ENCODE results near the gene MACROH2A1.

Gene MACROH2A1

DNA sequence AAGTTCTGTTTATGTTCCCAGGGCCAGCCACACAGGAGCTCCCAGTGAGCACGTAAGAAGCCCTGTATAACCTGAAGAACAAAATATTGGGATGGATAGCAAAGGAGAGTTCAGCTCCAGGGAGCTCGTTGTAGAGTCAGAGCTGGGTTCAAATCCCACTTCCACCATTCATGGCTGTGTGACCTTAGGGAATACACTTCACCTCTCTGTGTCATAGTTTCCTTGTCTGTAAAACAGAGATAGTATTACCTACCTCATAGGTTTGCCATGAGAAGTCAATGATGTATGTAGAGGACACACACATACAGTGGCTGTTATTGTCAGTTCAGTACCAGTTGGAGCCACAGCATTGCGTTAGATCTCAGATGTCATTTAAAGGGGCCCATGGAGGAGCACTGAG lies 67.4 kb downstream of the MACROH2A1 start:
- DNase-seq (ENCODE audit: low read depth), result no peak

DNA sequence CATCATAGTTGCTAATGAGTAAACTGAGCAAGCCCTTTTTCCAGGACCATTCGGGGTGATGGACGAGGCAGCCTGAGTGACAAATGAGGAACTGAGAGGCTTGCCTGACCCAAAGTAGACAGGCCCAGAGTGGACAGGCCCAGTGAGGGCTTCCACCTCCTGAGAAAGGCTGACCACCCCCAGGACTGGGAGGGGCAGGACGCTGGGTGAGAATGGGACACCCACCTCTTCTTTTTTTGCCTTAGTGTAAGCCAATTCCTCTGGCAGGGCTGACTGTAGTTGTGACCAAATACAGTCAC lies 68.3 kb downstream of the MACROH2A1 start:
- DNase-seq (ENCODE audit: low read depth), result no peak

DNA sequence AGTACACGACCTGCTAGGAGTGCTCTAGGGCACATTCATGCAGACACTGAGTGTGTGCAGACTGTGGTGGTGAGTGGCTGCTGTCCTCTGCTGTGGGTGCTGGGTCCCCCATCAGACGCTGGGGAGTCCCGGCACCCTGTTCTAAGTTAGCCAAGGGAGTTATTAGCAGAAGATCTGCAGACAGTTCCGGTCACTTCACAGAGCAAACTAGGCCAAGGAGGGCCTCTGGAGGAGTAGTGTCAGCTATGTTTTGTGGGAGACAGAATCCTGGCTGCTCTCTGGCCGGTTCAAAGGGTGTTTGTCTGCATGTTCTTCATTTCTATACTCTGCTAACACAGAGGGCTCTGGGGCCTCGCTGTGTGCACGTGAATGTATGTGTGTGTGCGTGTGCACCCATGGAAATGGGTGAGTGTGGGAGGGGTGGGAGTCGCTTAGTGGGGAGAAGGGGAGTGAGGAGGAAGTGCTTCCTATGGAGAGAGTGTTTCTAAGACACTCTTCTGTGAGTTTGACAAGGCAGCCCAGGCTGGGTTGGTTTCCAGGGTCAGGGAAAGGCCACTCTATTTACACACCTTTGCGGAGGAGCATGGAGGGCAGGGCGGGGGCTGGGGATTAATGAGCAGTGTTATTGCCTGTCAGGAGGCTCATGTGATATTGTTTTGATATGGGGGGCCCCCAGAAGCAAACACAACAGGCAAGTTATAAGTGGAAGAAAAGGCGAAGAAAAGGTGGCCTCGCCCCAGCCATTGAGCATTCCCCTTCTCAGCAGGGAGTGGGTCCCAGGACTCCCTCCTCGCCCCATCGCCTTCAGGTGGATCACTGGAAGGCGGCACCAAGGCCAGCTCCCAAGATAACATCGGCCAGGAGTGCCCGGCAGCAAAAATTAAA lies 68.9 kb downstream of the MACROH2A1 start:
- no peak for DNase-seq (ENCODE audit: low read depth)

DNA sequence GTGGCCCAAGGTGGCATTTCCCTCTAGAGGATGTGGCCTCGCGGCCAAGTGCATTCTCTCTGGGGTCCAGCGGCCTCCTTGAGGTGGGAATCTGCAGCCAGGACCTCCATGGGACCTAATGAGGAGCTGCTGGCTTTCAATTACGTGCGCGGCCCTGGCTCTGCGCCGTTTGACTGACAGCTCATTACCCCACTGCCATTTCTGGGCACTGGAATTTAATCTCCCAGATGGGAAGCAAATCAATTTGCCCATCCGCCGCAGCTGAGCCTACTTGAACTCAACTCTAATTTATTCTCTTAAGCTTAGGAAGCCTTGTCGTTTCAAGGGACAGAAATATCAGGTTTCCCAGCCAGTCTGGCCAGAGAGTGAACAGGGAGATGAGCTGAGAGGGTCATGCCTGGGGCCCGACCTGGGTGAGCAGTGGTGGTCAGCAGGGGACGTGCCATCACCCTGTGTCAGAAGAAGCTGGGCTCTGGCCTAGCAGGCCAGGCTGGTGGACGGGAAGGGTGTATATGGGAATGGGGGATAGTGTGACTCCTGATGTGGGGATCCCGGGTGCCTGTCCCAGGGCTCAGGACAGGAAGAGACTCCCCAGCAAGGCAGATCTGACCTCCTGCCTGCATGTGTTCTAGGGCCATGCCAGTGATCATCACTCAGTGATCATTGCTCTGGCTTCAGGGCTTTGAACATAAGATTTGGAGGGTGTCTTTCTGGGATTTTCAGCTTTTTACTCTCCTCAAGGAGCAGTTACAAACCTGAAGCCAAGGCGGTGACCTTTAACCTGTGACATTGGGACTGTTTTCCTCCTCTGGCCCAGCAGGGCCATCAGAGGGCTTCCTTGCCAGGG lies 69.7 kb downstream of the MACROH2A1 start:
- DNase-seq (ENCODE audit: low read depth), result no peak

DNA sequence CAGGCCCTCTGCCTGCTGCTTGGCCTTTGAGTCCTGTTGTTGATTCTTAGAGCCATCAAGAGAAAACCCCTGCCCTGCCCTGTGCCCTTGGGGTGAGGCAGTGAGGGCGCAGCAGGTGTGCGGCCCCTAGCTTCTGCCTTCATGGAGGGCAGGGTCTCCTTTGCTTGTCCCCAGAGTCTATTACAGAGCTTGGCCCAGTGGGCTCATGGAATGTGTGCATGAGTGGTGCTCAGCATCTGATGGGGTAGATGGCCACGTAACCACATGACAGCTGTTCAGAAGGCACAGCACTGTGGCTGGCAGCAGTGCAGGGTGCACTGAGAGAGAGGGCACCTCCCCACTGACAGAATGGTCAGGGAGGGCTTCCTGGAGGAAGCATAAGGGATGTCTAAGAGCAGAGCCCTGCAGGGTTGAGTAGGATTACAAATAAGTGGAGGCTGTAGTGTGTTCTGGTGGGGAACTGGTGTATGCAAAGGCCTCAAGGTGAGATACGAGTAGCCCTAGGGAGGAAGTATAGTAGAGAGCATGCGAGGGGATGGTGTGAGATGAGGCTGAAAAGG lies 70.8 kb downstream of the MACROH2A1 start:
- no peak for DNase-seq (ENCODE audit: low read depth)

DNA sequence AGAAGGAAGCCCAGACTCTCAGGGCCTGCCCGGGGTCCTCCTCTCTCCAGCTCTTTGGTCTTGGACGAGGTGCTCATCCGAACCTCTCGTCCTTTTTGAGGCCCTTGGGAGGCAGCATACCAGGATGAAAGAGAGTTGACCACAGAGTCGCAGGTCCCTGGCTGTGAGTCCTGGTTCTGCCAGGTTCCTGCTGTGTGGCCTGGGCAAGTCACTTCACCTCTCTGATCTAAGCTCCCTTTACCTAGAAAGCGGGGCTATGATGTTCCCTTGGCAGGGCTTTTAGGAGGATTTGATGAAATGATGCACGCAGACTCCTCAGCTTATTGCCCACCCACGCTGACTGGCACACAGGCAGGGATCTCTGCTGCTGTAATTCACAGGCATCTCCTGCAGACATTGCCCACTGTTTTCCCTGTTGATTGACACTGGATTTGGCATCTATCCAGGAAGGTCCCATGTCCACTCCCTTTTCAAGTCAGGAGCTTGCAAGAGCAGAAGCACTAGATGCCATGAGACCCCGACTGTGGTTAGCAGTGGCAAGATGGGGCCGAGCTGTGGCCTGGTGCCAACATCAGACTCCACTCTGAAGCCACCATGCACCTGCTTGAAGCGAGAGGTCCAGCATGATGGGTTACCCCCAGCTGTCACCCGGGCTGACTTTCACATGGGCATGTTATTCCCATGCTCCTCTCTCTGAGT lies 71.5 kb downstream of the MACROH2A1 start:
- no peak for DNase-seq (ENCODE audit: low read depth)

DNA sequence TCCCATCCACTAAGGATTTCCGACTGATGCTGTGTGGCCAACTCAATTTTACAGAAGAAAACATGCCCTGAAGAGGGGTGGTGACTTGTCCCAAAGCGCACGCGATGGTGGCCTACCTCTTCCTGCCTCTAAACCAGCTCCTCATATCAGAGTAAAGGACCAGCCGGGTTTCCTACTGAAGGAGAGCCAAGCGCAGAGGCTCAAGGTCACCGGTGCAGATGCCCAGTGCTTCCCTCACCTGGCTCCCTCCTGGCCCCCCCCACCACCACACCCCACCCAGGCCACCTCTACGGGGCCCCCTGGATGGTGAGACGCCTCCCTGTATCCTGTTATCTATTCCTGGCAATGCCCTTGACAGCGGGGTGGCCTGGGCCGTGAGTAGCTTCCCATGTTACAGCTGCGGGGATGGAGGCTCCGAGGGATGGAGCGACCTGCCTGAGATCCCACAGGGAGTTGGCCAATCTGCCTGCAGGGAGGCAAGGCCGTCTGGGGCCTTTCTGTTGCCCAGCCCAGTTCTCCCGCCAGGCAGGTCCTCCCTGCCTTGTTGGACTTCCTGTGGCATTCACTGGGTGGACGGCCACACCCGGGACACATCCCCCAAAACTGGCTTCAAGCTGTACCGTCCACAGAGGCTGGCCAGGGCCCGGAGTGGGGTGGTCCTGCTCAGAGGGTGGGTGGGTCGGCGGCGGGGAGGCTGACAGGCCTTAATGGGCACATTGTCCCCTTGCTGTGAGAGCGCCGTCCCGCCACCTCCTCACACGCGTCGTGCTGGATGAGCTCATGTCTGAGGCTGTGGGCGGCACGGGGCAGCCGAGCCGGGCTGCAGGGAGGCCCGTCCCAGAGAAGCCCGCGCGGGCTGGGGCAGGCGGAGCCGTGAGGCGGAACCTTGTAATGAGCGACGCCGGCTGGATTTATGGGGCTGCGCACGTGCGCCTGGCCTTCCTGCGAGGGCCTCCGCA lies 72.5 kb downstream of the MACROH2A1 start:
- no peak for DNase-seq (ENCODE audit: low read depth)

DNA sequence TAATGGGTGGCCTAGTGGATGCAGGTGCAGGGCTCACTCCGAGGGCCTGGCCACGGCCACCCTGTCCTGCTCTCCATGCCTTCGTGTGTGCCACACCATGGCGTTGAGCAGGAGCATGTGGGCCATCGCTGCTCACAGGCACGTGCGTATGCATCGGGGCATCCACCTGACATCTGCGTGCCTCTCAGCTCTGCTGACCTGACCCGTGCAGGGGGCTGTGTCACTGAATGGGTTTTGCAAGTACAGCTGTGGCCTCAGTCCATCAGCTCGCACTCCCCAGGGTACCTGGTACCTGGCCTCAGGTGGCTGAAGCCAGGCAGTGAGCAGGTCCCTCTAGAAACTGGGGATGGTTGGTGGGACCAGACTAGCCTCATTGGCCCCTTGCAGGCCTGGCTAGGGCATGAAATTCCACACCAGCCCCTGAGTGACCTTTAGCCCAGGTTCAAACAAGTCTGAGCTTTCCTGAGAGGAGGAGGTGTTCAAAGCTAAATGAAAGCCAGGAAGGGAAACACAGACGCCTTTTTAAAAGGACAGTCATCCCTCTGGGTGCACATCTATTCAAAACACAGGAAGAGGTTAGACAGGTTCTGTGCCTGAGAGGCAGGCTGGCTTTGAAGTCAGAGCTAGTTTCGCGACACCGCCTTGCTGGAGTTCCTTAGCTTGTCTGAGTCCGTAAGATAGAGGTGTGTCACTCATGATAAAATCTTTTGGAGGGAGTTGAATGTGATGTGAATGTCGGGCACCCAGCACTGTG lies 74.0 kb downstream of the MACROH2A1 start:
- DNase-seq (ENCODE audit: low read depth), result no peak

DNA sequence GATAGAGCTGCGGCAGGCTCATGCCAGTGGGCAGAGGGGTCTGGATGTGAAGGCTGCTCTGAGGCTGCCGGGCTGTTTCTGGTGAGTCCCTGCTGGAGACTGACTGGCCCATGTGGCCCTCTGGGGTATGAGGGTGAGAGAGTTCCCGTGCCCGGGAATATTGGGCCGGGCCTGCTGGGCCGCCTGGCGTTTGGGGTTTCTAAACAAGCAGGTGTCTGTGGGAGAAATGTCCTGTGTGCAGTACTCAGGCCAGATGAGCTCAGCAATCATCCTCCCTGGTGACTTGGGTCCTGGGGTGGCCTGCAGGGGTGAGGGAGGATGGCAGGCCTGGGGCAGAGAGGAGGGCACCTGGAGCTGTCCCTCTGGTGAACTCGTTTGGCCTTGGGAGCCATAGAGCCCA lies 74.9 kb downstream of the MACROH2A1 start:
- no peak for DNase-seq (ENCODE audit: low read depth)

DNA sequence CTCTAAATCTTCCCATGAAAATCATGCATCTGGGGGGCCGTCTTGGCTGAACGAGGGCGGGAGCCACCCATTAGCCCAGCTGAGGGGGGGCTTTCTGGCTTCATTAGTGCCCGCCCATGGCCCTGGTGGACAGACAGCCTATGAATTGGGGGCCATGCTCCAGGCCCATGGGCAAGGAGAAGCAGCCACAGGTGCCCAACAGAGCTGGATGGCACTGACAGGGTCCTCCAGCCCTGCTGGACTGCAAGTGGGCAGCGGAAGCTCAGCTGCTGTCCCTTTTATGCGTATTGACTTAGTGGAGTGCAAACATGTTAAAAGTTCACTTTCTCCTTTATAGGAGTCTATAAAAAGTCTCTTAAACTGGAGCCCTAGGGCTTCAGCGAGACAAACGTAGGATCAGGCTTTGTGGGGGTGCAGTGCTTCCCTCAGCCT lies 75.3 kb downstream of the MACROH2A1 start:
- DNase-seq (ENCODE audit: low read depth), result no peak

DNA sequence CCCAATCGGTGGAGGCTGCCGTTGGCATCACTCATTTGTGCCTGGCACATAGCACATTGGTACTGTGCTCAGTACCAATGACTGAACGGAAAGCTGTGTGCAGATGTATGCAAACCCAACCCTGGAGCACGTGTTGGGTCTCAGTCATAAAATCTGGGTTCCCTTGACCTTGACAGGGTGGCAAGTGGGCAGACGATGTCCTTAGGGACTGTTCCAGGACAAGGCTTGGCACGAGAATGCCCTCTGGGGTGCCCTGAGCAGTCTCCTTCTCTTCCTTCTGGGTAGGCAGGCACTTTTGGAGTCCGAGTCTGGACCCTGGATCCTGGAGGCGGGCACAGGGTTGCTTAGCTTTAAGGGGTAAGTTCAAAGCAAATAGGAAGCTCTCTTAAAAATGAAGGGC lies 75.8 kb downstream of the MACROH2A1 start:
- DNase-seq (ENCODE audit: low read depth), result no peak

DNA sequence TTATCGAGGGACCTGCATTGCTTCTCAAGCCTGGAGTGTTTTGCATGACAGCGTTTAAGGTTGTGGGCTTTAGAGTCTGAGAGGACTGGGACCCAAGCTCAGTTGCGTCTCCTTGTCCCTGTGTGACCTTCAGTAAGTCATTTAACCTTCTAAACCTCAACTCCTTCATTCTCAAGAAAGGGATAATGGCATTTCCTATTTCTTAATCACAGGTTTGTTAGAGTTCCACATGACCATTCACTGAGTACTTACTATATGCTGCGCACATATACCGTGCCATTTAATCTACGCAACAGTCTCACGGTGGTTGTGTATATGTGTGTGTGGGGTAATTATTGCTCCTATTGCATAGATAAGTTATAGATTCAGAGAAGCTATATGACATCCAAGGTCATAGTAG lies 76.3 kb downstream of the MACROH2A1 start:
- no peak for DNase-seq (ENCODE audit: low read depth)

DNA sequence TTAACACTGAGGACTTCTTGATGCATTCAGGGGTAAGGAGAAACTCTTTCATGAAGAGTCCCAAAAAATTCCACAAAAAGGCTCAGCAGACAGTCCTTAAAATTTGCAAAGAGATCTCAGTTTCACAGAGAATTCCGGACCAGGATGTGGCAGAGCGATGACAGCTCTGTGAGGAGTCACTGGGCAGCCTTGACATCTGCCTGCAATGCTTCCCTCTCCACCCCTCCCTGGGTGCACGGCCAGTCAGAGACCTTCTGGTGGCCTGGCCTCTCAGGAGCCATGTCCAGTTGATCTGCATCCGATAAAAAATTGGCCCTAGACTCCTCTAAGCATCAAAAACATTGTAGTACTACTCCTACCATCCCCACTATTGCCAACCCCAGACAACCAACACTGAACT lies 76.8 kb downstream of the MACROH2A1 start:
- DNase-seq (ENCODE audit: low read depth), result no peak

DNA sequence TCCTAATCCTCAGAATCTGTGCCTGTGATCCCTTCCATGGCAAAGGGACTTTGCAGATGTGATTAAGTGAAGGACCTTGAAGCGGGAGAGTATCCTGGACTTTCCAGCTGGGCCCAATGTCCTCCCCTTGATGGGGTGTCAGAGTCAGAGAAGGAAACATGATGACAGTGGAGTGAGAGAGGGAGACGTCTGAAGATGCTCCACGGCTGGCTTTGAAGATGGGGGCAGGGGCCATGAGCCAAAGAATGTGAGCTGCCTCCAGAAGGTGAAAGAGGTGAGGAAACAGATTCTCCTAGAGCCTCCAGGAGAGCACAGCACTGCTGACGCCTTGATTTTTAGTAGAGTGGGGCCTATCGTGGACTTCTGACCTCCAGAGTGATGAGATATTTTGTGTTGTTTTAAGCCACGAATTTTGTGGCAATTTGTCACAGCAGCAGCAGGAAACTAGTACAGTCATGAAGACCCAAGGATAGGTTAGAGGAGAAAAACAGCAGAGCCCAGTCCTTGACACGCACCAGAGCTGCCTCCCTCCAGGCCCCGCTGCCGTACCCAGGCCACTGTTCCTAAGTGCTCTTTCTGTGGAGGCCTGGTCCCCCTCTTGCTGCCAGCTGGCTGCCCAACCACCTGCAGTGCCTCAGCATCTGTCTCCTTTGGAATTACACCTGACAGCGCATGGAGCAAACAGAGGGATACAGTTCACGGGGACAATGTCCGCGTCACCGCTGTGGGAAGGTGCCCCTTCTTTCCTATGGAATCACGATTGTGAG lies 78.1 kb downstream of the MACROH2A1 start:
- no peak for DNase-seq (ENCODE audit: low read depth)

DNA sequence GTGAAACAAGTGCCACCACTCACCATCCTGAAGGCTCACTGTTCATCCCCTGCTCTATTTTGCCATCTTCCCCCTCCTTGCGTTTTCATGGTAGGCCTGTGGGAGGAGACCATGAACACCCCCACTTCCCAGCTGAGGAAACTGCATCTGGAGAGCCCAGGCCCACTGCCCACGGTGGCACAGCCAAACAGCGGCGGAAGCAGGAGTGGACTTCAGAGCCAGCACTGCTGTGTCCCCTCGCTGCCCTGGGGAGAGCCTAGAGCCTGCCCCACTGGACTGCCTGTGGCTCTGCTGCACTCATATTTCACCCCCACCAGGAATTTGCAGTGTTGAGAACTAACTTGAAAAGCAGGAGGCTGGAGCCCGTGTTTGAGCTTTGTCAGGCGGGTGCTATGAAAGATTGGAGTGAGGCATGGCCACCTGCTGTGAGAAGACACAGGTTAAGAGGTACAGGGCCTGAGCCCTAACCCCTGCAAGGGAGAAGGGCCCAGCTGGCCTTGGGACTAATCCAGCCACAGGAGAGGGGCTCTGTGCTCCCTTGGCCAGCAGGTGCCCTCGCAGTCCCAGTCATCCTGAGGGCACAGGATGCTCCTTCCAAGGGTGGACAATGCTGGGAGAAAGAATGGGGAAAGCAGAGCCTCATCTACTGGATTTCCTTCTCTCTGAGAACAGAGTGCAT lies 79.0 kb downstream of the MACROH2A1 start:
- no peak for DNase-seq (ENCODE audit: low read depth)

DNA sequence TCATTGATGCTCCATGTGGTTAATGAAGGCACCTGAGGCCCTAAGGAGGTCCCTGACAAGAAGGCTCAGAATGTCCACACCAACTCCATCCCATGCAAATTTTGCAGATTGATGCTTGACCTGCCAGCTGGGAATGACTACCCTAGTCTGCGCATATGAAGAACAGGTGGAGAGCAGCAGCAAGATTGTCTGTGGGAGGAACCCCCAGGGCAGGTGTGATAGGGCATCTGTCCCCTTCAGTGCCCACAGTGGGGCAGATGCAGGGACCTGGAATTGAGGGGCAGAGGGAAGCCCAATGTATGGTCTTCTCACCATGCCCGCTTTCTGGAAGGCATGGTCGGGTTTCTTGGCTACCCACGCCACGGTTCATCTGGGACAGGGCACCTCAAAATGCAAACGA lies 79.6 kb downstream of the MACROH2A1 start:
- no peak for DNase-seq (ENCODE audit: low read depth)

DNA sequence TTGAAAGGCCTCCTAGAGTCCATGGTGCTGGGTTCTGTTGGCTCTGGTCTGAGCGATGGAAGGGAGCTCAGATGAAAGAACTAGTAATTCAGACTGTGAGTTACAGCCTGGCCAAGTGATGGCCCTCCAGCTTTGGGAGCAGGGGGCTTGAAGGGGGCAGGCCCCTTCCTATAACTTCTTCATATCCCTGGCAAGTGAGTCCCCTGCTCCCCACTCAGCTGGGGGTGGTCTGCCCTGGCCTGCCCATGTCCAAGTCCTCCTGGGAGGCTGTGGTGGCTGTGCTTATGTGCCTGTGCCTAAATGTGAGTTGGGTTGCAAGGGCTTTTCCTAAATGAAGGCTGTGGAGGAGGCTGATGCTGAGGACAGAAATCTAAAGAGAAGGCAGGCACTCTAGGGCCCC lies 80.1 kb downstream of the MACROH2A1 start:
- no peak for DNase-seq (ENCODE audit: low read depth)

DNA sequence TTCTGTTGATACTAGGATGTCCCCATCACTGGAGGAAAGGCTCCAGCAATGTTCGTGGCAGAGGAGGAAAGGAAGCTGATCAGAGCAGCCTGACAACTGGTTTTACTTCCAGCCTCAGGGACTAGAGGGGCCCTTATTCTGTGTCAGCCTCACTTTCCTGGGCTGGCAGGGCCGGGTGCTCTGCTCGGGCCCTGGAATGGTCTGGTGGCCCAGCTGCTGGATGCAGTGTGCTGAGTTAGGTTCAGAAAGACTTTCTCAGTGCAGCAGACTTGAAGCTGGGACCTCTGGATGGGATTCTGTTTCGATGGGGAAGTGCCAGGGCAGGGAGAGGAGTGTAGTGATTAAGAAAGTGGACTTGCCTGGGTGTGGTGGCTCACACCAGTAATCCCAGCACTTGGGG lies 81.0 kb downstream of the MACROH2A1 start:
- DNase-seq (ENCODE audit: low read depth), result no peak

DNA sequence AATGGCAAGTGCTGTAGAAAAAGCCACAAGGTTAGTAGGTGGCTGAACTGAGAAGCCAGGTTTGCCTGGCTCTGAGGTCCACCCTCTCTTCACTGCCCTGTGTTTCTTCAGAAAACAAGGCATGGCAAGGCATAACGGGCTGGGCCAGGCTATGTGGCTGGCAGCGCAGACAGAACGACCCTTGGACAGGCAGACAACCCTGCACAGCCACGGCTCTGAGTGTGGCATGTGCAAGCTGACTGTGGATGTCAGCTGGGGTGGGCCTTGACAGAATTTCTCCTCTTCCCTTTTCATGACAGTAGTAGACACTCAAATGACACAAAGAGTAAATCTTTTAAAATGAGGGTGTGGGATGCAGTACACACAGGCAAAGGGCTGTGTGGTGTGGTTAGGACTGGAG lies 81.7 kb downstream of the MACROH2A1 start:
- DNase-seq (ENCODE audit: low read depth), result no peak

Measured in activated gamma-delta T cell treated with anti-CD3 and anti-CD28 coated beads, Interleukin-2, amount 50 U/mL, for 16 hours (primary cell).